HEK293 (cell line): ENCODE results near the gene TRIM46.

Source experiments
- GFI1B ChIP-seq: fragments of 450-650 bp; formaldehyde crosslinking; IDR thresholded peaks from 2 replicates; pipeline ENCODE4 v1.5.1; 2016; ENCODE audit warnings: missing biosample characterization, missing genetic modification characterization
- KLF8 ChIP-seq: fragments of 450-650 bp; formaldehyde crosslinking; IDR thresholded peaks from 2 replicates; pipeline ENCODE4 v1.5.1; 2016; ENCODE audit warnings: missing biosample characterization, missing genetic modification characterization
- ZBTB7A ChIP-seq: fragments of 450-650 bp; formaldehyde crosslinking; IDR thresholded peaks from 2 replicates; pipeline ENCODE4 v1.5.1; 2016; ENCODE audit warnings: low read depth, missing biosample characterization, missing genetic modification characterization
- ZBTB8A ChIP-seq: fragments of 450-650 bp; formaldehyde crosslinking; IDR thresholded peaks from 2 replicates; pipeline ENCODE4 v1.5.1; 2016; ENCODE audit warnings: missing biosample characterization, missing genetic modification characterization
- ZFHX2 ChIP-seq: fragments of 450-650 bp; formaldehyde crosslinking; conservative IDR thresholded peaks from 2 replicates; pipeline ENCODE4 v1.5.1; 2016; ENCODE audit warnings: missing biosample characterization, missing genetic modification characterization
- ZFP3 ChIP-seq: fragments of 450-650 bp; formaldehyde crosslinking; IDR thresholded peaks from 2 replicates; pipeline ENCODE4 v1.5.1; 2016; ENCODE audit warnings: low read depth, missing biosample characterization, missing genetic modification characterization
- ZNF140 ChIP-seq: fragments of 450-650 bp; formaldehyde crosslinking; IDR thresholded peaks from 2 replicates; pipeline ENCODE4 v1.5.1; 2016; ENCODE audit warnings: missing biosample characterization, missing genetic modification characterization
- ZNF155 ChIP-seq: fragments of 450-650 bp; formaldehyde crosslinking; IDR thresholded peaks from 2 replicates; pipeline ENCODE4 v1.5.1; 2016; ENCODE audit warnings: missing biosample characterization, missing genetic modification characterization
- ZNF169 ChIP-seq: fragments of 450-650 bp; formaldehyde crosslinking; IDR thresholded peaks from 2 replicates; pipeline ENCODE4 v1.5.1; 2016; ENCODE audit warnings: missing biosample characterization, missing genetic modification characterization
- ZNF174 ChIP-seq: fragments of 450-650 bp; formaldehyde crosslinking; IDR thresholded peaks from 2 replicates; pipeline ENCODE4 v1.5.0; 2017; ENCODE audit warnings: missing biosample characterization, mild to moderate bottlenecking, missing genetic modification characterization
- ZNF324 ChIP-seq: fragments of 450-650 bp; formaldehyde crosslinking; IDR thresholded peaks from 2 replicates; pipeline ENCODE4 v1.5.1; 2016; ENCODE audit warnings: missing biosample characterization, missing genetic modification characterization
- ZNF335 ChIP-seq: fragments of 450-650 bp; formaldehyde crosslinking; conservative IDR thresholded peaks from 2 replicates; pipeline ENCODE4 v1.5.1; 2016; ENCODE audit warnings: missing biosample characterization, missing genetic modification characterization
- ZNF549 ChIP-seq: fragments of 450-650 bp; IDR thresholded peaks from 2 replicates; pipeline ENCODE4 v1.5.1; 2018; ENCODE audit warnings: missing biosample characterization, missing genetic modification characterization, mild to moderate bottlenecking, inconsistent platforms, moderate library complexity
- ZNF560 ChIP-seq: fragments of 450-650 bp; formaldehyde crosslinking; IDR thresholded peaks from 2 replicates; pipeline ENCODE4 v1.5.1; 2017; ENCODE audit warnings: missing biosample characterization, missing genetic modification characterization, borderline replicate concordance
- ZNF610 ChIP-seq: fragments of 450-650 bp; formaldehyde crosslinking; IDR thresholded peaks from 2 replicates; pipeline ENCODE4 v1.5.1; 2016; ENCODE audit warnings: missing biosample characterization, missing genetic modification characterization, borderline replicate concordance
- ZNF624 ChIP-seq: fragments of 450-650 bp; formaldehyde crosslinking; IDR thresholded peaks from 2 replicates; pipeline ENCODE4 v1.5.1; 2017; ENCODE audit warnings: missing biosample characterization, missing genetic modification characterization
- ZNF658 ChIP-seq: fragments of 450-650 bp; formaldehyde crosslinking; IDR thresholded peaks from 2 replicates; pipeline ENCODE4; 2016; ENCODE audit warnings: missing biosample characterization, missing genetic modification characterization
- ZNF670 ChIP-seq: fragments of 450-650 bp; formaldehyde crosslinking; IDR thresholded peaks from 2 replicates; pipeline ENCODE4 v1.5.1; 2016; ENCODE audit warnings: missing biosample characterization, missing genetic modification characterization, low read depth
- ZNF677 ChIP-seq: fragments of 450-650 bp; IDR thresholded peaks from 2 replicates; pipeline ENCODE4 v1.5.0; 2018; ENCODE audit warnings: missing biosample characterization, mild to moderate bottlenecking, missing genetic modification characterization, moderate library complexity
- ZNF791 ChIP-seq: fragments of 450-650 bp; formaldehyde crosslinking; IDR thresholded peaks from 2 replicates; pipeline ENCODE4 v1.5.1; 2016; ENCODE audit warnings: missing biosample characterization, missing genetic modification characterization
- TF ChIP-seq, protein P1 (sequence below): fragments of 450-650 bp; formaldehyde crosslinking; optimal IDR thresholded peaks from 2 replicates; pipeline ENCODE3; 2016; ENCODE audit warnings: missing biosample characterization, mild to moderate bottlenecking, missing genetic modification characterization
- TF ChIP-seq, protein P2 (sequence below): fragments of 450-650 bp; formaldehyde crosslinking; IDR thresholded peaks from 2 replicates; pipeline ENCODE4 v1.5.1; 2016; ENCODE audit warnings: missing biosample characterization, missing genetic modification characterization, low read depth
- TF ChIP-seq, protein P3 (sequence below): fragments of 450-650 bp; formaldehyde crosslinking; IDR thresholded peaks from 2 replicates; pipeline ENCODE4 v1.5.1; 2016; ENCODE audit warnings: missing biosample characterization, missing genetic modification characterization
- TF ChIP-seq, protein P4 (sequence below): fragments of 450-650 bp; formaldehyde crosslinking; IDR thresholded peaks from 2 replicates; pipeline ENCODE4 v1.5.1; 2016; ENCODE audit warnings: missing biosample characterization, missing genetic modification characterization
- TF ChIP-seq, protein P5 (sequence below): fragments of 450-650 bp; formaldehyde crosslinking; IDR thresholded peaks from 2 replicates; pipeline ENCODE4; 2016; ENCODE audit warnings: missing biosample characterization, missing genetic modification characterization
- TF ChIP-seq, protein P6 (sequence below): fragments of 450-650 bp; formaldehyde crosslinking; IDR thresholded peaks from 2 replicates; pipeline ENCODE4 v1.5.1; 2016; ENCODE audit warnings: missing biosample characterization, missing genetic modification characterization
- TF ChIP-seq, protein P7 (sequence below): IDR thresholded peaks from 2 replicates; pipeline ENCODE4 v1.6.1; 2011; ENCODE audit warnings: mild to moderate bottlenecking, low read depth, low read length, borderline replicate concordance
- TF ChIP-seq, protein P8 (sequence below): fragments of 450-650 bp; formaldehyde crosslinking; IDR thresholded peaks from 2 replicates; pipeline ENCODE4 v1.5.1; 2016; ENCODE audit warnings: missing biosample characterization, missing genetic modification characterization

The TRIM46 gene

DNA sequence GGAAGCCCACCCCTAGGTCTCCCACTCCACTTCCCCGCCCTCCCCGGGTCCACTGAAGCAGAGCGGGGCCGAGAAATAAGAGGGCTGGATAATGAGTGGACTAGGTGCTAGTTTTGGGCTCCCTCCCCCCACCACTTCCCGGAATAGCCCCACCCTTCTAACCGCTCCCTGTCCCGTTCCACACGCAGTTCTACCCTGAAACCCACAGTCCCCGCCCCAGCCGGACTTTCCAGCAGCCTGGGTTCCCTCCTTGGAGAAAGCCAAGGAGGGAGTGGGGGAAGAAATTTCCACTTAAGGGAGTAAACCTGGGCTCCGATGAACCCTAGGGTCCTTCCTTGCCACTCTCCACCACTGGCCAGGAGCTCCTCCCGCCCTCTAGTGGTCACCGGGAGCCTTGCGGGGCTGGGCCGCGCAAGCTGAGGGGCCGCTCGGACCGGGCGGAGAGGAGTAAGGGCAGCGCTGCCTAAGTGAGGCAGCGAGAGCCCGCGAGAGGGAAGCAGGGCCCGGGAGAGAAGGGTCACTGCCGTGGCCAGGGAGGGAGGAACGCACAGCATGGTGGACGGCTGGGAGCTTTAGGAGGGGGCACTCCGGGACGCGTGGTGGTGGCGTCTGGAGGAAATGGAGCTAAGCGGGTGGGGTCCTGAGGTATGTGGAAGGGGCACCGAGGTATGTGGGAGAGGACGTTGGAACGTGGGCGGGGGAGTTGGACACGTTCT lies 19.8 kb downstream of the TRIM46 start (continued):
- TF ChIP-seq, protein P1, sequence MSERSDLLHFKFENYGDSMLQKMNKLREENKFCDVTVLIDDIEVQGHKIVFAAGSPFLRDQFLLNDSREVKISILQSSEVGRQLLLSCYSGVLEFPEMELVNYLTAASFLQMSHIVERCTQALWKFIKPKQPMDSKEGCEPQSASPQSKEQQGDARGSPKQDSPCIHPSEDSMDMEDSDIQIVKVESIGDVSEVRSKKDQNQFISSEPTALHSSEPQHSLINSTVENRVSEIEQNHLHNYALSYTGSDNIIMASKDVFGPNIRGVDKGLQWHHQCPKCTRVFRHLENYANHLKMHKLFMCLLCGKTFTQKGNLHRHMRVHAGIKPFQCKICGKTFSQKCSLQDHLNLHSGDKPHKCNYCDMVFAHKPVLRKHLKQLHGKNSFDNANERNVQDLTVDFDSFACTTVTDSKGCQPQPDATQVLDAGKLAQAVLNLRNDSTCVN (tag by site-specific recombination), result peak; percentile 2
- TF ChIP-seq, protein P2, sequence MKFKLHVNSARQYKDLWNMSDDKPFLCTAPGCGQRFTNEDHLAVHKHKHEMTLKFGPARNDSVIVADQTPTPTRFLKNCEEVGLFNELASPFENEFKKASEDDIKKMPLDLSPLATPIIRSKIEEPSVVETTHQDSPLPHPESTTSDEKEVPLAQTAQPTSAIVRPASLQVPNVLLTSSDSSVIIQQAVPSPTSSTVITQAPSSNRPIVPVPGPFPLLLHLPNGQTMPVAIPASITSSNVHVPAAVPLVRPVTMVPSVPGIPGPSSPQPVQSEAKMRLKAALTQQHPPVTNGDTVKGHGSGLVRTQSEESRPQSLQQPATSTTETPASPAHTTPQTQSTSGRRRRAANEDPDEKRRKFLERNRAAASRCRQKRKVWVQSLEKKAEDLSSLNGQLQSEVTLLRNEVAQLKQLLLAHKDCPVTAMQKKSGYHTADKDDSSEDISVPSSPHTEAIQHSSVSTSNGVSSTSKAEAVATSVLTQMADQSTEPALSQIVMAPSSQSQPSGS (tag by site-specific recombination), result no peak
- TF ChIP-seq ZNF335 (peak; percentile 88), ZNF610 (peak; percentile 78), GFI1B (tag by site-specific recombination) (no peak), ZNF624 (tag by site-specific recombination) (0 out of 2 replicates have a peak, but pooled peaks have one; percentile 65), ZNF560 (tag by site-specific recombination) (no peak), ZNF324 (peak; percentile 73; the same call in 1 of the 2 replicates), ZNF140 (tag by site-specific recombination) (no peak), ZNF791 (no peak), ZBTB8A (tag by site-specific recombination) (peak; percentile 94), ZNF174 (tag by site-specific recombination) (no peak), ZNF169 (tag by site-specific recombination) (no peak), ZNF677 (tag by site-specific recombination) (no peak), ZNF670 (tag by site-specific recombination) (no peak), ZBTB7A (peak; percentile 72), ZFHX2 (tag by site-specific recombination) (peak; percentile 99), KLF8 (tag by site-specific recombination) (peak; percentile 73), ZNF549 (tag by site-specific recombination) (no peak), ZFP3 (tag by site-specific recombination) (no peak; the same call in 1 of the 2 replicates), ZNF155 (tag by site-specific recombination) (no peak), ZNF658 (tag by site-specific recombination) (no peak)
- TF ChIP-seq, protein P3, sequence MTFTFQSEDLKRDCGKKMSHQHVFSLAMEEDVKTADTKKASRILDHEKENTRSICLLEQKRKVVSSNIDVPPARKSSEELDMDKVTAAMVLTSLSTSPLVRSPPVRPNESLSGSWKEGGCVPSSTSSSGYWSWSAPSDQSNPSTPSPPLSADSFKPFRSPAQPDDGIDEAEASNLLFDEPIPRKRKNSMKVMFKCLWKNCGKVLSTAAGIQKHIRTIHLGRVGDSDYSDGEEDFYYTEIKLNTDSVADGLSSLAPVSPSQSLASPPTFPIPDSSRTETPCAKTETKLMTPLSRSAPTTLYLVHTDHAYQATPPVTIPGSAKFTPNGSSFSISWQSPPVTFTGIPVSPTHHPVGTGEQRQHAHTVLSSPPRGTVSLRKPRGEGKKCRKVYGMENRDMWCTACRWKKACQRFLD (tag by site-specific recombination), result no peak
- TF ChIP-seq, protein P4, sequence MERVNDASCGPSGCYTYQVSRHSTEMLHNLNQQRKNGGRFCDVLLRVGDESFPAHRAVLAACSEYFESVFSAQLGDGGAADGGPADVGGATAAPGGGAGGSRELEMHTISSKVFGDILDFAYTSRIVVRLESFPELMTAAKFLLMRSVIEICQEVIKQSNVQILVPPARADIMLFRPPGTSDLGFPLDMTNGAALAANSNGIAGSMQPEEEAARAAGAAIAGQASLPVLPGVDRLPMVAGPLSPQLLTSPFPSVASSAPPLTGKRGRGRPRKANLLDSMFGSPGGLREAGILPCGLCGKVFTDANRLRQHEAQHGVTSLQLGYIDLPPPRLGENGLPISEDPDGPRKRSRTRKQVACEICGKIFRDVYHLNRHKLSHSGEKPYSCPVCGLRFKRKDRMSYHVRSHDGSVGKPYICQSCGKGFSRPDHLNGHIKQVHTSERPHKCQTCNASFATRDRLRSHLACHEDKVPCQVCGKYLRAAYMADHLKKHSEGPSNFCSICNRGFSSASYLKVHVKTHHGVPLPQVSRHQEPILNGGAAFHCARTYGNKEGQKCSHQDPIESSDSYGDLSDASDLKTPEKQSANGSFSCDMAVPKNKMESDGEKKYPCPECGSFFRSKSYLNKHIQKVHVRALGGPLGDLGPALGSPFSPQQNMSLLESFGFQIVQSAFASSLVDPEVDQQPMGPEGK (tag by site-specific recombination), result peak; percentile 94
- TF ChIP-seq, protein P5, sequence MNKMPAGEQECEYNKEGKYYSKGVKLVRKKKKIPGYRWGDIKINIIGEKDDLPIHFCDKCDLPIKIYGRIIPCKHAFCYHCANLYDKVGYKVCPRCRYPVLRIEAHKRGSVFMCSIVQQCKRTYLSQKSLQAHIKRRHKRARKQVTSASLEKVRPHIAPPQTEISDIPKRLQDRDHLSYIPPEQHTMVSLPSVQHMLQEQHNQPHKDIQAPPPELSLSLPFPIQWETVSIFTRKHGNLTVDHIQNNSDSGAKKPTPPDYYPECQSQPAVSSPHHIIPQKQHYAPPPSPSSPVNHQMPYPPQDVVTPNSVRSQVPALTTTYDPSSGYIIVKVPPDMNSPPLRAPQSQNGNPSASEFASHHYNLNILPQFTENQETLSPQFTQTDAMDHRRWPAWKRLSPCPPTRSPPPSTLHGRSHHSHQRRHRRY (tag by site-specific recombination), result no peak
- TF ChIP-seq, protein P6, sequence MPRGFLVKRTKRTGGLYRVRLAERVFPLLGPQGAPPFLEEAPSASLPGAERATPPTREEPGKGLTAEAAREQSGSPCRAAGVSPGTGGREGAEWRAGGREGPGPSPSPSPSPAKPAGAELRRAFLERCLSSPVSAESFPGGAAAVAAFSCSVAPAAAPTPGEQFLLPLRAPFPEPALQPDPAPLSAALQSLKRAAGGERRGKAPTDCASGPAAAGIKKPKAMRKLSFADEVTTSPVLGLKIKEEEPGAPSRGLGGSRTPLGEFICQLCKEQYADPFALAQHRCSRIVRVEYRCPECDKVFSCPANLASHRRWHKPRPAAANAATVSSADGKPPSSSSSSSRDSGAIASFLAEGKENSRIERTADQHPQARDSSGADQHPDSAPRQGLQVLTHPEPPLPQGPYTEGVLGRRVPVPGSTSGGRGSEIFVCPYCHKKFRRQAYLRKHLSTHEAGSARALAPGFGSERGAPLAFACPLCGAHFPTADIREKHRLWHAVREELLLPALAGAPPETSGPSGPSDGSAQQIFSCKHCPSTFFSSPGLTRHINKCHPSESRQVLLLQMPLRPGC (tag by site-specific recombination), result 0 out of 2 replicates have a peak, but pooled peaks have one; percentile 70
- TF ChIP-seq, protein P7, sequence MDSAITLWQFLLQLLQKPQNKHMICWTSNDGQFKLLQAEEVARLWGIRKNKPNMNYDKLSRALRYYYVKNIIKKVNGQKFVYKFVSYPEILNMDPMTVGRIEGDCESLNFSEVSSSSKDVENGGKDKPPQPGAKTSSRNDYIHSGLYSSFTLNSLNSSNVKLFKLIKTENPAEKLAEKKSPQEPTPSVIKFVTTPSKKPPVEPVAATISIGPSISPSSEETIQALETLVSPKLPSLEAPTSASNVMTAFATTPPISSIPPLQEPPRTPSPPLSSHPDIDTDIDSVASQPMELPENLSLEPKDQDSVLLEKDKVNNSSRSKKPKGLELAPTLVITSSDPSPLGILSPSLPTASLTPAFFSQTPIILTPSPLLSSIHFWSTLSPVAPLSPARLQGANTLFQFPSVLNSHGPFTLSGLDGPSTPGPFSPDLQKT, result no peak
- TF ChIP-seq, protein P8, sequence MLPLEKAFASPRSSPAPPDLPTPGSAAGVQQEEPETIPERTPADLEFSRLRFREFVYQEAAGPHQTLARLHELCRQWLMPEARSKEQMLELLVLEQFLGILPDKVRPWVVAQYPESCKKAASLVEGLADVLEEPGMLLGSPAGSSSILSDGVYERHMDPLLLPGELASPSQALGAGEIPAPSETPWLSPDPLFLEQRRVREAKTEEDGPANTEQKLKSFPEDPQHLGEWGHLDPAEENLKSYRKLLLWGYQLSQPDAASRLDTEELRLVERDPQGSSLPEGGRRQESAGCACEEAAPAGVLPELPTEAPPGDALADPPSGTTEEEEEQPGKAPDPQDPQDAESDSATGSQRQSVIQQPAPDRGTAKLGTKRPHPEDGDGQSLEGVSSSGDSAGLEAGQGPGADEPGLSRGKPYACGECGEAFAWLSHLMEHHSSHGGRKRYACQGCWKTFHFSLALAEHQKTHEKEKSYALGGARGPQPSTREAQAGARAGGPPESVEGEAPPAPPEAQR, result no peak
